Measurements from ENCODE around the gene CDK11B. TPM values are rescaled to one million over a fixed set of nuclear protein-coding genes. Genes with fewer than 3 reads are reported as not detected.

Gene CDK11B
- total and polyA plus RNA-seq, 2 experiments from 2014 or later = 22.4 to 76.7 TPM

GRCh38 chr1:1683104-1683905 lies 24.5 kb upstream of the CDK11B start:
- Histone ChIP-seq H3K36me3 (ENCODE audit: insufficient read depth) (no peaks in the 10 kb centered on the region), H3K4me3 (peak overlapping the region; percentile 36; the same call in 1 of the 2 replicates), H3K79me2 (replicated peaks; ENCODE audit: insufficient read depth) (peaks cover 96% of the 10 kb centered on the region), H3F3A (replicated peaks; ENCODE audit: low read depth) (peaks cover 17% of the 10 kb centered on the region), H2AFZ (no peak overlapping the region), H3K9me2 (ENCODE audit: insufficient read depth) (no peaks in the 10 kb centered on the region), H3K4me1 (ENCODE audit: insufficient read depth) (peaks cover 9% of the 10 kb centered on the region), H3K4me2 (peak overlapping the region; percentile 62), H3K27ac (ENCODE audit: low read depth) (peak overlapping the region; percentile 86), H3K27me3 (ENCODE audit: insufficient read depth) (no peaks in the 10 kb centered on the region), H4K20me1 (replicated peaks; ENCODE audit: insufficient read depth) (peaks cover 30% of the 10 kb centered on the region)
- Mint-ChIP-seq H3K4me1 (peaks cover 39% of the 10 kb centered on the region), H3K9me3 (no peaks in the 10 kb centered on the region), H3K4me3 (peak overlapping the region; percentile 57), H3K36me3 (ENCODE audit: low read depth) (peaks cover 9% of the 10 kb centered on the region), H3K27ac (peak overlapping the region; percentile 92), H3K27me3 (ENCODE audit: insufficient read depth, low read depth, poor library complexity) (peaks cover 6% of the 10 kb centered on the region)
- TF ChIP-seq STAT1 (IDR thresholded peaks at IDR 0.05; ENCODE audit: unreplicated experiment) (no peak), CTCF (conservative IDR thresholded peaks at IDR 0.05; ENCODE audit: low read depth in 2 of 2) (no peak), EZH2phosphoT487 (IDR thresholded peaks at IDR 0.05; ENCODE audit: unreplicated experiment) (no peak), ZNF114 (CRISPR knock-in tag; IDR thresholded peaks at IDR 0.05) (no peak), EZH2 (IDR thresholded peaks at IDR 0.05; ENCODE audit: low read depth, unreplicated experiment) (no peak), JUNB (IDR thresholded peaks at IDR 0.05; ENCODE audit: unreplicated experiment) (no peak), NANOG (IDR thresholded peaks at IDR 0.05; ENCODE audit: borderline replicate concordance) (no peak), REST (IDR thresholded peaks at IDR 0.05; ENCODE audit: unreplicated experiment) (no peak), CREB1 (CRISPR knock-in tag; IDR thresholded peaks at IDR 0.05; ENCODE audit: low read depth) (no peak), ZNF462 (CRISPR knock-in tag; IDR thresholded peaks at IDR 0.05) (no peak), ETS1 (IDR thresholded peaks at IDR 0.05) (no peak), POLR2AphosphoS5 (IDR thresholded peaks at IDR 0.05; ENCODE audit: low read depth) (no peak), ZNF331 (CRISPR knock-in tag; IDR thresholded peaks at IDR 0.05; ENCODE audit: low read depth) (no peak)
- ATAC-seq (peak; percentile 85), DNase-seq (ENCODE audit: low spot score) (peak; percentile 76)
